NCI-H82 treated with DMSO at 0.1 percent for 48 hours (cell line): Measurements from ENCODE around the gene STYX.

Experiments
- DNase-seq: peaks from one replicate; lab custom pipeline; 2025; ENCODE audit not compliant: unreplicated experiment; lab: John Stamatoyannopoulos, UW

STYX gene

GRCh38 chr14:52783206-52783605, 53.2 kb downstream of the STYX start:
- DNase-seq, result no peak

GRCh38 chr14:52786887-52787286, 56.9 kb downstream of the STYX start:
- no peak for DNase-seq

GRCh38 chr14:52789118-52789517, 59.2 kb downstream of the STYX start:
- DNase-seq, result no peak

- DNase-seq, result no peak
Observed at GRCh38 chr14:52790011-52790755, 60.2 kb downstream of the STYX start.

- no peak for DNase-seq
Observed at GRCh38 chr14:52790756-52791222, 60.8 kb downstream of the STYX start.

GRCh38 chr14:52791223-52792096, 61.5 kb downstream of the STYX start, which contains the start of gene GNPNAT1:
Gene GNPNAT1 (minus strand): TSS chr14:52791607. CDS start chr14:52784650, 6,957 bp downstream.
- peak; percentile 74 for DNase-seq

GRCh38 chr14:52792097-52792415, 62.1 kb downstream of the STYX start:
- no peak for DNase-seq

- no peak for DNase-seq
Observed at GRCh38 chr14:52793061-52793460, 63.1 kb downstream of the STYX start.

- DNase-seq, result no peak
Observed at GRCh38 chr14:52797653-52798052, 67.7 kb downstream of the STYX start.

- DNase-seq, result no peak
Observed at GRCh38 chr14:52798826-52799225, 68.9 kb downstream of the STYX start.

- DNase-seq, result no peak
Observed at GRCh38 chr14:52801014-52801712, 71.2 kb downstream of the STYX start.

- DNase-seq, result no peak
Observed at GRCh38 chr14:52802597-52802996, 72.6 kb downstream of the STYX start.

GRCh38 chr14:52806115-52806514, 76.1 kb downstream of the STYX start:
- DNase-seq, result no peak

GRCh38 chr14:52808101-52808500, 78.1 kb downstream of the STYX start:
- no peak for DNase-seq

- DNase-seq, result no peak
Observed at GRCh38 chr14:52821805-52822250, 91.9 kb downstream of the STYX start.

GRCh38 chr14:52824462-52824861, 94.5 kb downstream of the STYX start:
- DNase-seq, result no peak
